Measurements from ENCODE around the gene MINDY2. TPM values are rescaled to one million over a fixed set of nuclear protein-coding genes. Genes with fewer than 3 reads are reported as not detected.
"Not testable (repeated sequence)": the region's sequence is repeated elsewhere in the genome, so short reads cannot be mapped to it uniquely, and the experiment has no call there.

MINDY2 gene
- total RNA-seq, 1 experiment from 2014 or later, result 10.3 TPM

DNA sequence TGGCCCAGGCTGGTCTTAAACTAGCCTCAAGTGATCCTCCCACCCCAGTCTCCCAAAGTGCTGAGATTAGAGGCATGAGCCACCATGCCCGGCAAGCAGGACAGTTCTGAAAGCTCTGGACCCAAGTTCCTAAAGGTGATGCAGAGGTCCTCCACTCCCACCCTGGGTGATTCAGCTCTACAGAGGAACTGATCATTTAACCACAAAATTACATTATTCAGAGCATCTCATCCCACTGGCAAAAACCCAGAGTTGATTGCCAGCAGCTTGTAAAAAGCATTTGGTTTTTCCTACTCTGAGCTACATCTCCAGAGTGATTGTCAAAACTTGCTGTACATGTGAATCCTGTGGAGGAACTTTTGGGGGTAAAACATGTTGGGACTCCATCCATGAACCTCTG lies 102.2 kb downstream of the MINDY2 start:
- in situ Hi-C loops (cut with HindIII; ENCODE audit: low sequenced_read_pairs), result no loop called here
- no peak for DNase-seq (ENCODE audit: low spot score)

GRCh38 chr15:58875343-58875742 lies 104.2 kb downstream of the MINDY2 start:
- DNase-seq (ENCODE audit: low spot score), result no peak
- in situ Hi-C loops (cut with HindIII; ENCODE audit: low sequenced_read_pairs), result no loop called here

GRCh38 chr15:58876306-58877106 lies 105.4 kb downstream of the MINDY2 start:
- in situ Hi-C loops (cut with HindIII; ENCODE audit: low sequenced_read_pairs), result no loop called here
- DNase-seq (ENCODE audit: low spot score), result no peak

DNA sequence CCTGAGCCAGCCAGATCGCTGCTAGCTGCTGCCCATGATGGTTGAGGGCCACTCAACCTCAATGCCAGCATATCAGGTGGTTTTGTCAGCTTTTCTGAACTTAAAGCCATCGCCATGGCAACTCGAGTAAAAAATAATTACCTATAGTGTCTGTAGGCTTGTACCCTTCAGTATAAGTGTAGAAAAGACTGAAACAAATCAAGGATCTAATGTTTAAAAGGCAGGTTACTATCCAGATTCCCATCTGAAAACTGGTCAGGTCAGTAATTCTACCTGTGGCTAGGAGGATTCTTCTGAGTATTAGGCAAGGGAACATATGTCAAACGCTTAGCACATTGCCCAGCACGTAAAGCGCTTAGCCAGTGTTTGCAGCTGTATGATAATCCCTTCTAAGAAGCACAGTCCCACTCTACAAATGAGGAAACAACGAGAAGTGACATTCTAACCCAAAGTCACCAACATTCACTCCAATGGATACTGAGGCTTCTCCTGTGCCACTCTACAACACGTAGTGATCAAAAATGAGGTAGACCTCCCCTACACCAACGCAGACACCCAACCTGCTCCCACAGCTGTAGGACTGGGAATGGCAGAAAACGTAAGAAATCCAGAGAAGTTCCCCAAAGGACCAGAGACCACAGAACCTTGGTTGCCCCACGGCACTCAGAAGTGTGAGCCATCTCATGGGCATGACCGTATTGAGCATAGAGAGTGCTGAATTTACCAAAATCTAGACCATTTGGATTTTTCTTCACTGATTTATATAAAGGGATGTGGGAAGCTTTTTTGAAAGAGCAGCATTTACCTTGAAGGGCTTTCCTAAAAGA lies 107.1 kb downstream of the MINDY2 start:
- no peak for DNase-seq (ENCODE audit: low spot score)
- in situ Hi-C loops (cut with HindIII; ENCODE audit: low sequenced_read_pairs), result no loop called here

DNA sequence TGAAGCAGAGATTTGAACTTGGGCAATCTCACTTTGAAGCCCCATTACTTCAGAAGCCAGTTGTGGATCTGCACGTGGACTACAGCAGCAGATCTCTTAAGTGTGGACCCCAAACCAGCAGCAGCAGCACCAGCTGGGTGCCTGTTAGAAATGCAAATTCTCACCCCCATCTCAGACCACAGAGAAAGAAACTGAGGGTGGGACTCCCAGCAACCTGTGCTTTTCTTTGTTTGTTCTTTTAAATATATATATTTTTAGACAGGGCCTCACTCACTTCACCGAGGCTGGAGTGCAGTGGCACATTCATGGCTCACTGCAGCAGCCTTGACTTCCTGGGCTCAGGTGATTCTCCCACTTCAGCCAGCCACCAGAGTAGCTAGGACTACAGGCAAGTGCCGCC lies 109.2 kb downstream of the MINDY2 start:
- DNase-seq (ENCODE audit: low spot score), result no peak
- in situ Hi-C loops (cut with HindIII; ENCODE audit: low sequenced_read_pairs), result no loop called here

GRCh38 chr15:58882243-58882642 lies 111.1 kb downstream of the MINDY2 start:
- in situ Hi-C loops (cut with HindIII; ENCODE audit: low sequenced_read_pairs), result no loop called here
- DNase-seq (ENCODE audit: low spot score), result no peak

DNA sequence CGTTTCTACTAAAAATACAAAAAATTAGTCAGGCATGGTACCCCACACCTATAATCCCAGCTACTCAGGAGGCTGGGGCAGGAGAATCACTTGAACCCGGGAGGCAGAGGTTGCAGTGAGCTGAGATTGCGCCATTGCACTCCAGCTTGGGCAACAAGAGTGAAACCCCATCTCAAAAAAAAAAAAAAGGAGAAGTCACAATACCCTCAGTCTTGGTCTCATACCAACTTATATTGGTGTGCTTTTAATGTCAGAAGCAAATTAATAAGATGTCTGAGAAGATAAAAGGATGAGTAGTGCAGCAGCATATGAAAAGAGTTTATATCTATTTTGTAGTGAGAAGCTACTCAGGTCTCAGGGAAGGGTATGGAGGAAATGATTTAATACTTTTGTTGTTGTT lies 112.8 kb downstream of the MINDY2 start:
- DNase-seq (ENCODE audit: low spot score); in situ Hi-C loops (cut with HindIII; ENCODE audit: low sequenced_read_pairs): not testable (repeated sequence)

DNA sequence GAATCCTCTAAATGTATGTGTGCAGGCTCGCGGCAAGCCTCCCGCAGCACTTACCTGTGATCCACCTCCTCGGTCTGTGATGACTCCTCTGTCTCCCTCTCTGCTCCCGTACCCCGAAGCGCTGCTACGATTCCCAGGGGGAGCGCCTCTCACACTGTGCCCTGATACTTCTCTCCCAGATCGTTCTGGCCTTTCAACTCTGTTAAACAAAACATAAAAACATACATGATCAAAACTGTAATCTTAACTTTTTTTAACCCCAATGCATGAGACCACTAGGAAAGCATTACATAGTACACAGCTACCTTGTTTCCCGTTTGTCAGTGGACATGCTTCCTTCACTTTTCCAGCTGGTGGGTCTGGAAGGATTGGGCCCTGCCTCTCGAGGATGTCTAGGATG lies 115.8 kb downstream of the MINDY2 start:
- no peak for DNase-seq (ENCODE audit: low spot score)
- in situ Hi-C loops (cut with HindIII; ENCODE audit: low sequenced_read_pairs), result no loop called here

DNA sequence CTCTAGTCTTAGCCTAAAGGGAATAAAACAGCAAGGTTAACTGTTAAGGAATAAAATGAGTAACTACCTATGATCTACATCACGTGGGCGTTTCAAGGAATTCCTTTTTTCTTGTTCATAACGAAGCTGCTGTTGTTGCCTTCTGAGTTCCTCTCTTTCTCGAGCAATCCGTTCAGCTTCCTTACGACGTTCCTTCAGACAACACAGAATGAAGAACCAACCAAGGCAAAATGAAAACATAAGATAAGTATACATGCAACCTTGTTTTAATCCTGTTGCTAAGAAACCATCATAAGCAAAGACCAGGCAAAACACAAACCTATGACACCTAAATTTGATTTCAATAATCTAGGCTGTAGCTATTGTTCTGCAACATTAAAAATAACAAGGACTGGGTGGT lies 118.3 kb downstream of the MINDY2 start:
- DNase-seq (ENCODE audit: low spot score), result no peak
- in situ Hi-C loops (cut with HindIII; ENCODE audit: low sequenced_read_pairs), result no loop called here

DNA sequence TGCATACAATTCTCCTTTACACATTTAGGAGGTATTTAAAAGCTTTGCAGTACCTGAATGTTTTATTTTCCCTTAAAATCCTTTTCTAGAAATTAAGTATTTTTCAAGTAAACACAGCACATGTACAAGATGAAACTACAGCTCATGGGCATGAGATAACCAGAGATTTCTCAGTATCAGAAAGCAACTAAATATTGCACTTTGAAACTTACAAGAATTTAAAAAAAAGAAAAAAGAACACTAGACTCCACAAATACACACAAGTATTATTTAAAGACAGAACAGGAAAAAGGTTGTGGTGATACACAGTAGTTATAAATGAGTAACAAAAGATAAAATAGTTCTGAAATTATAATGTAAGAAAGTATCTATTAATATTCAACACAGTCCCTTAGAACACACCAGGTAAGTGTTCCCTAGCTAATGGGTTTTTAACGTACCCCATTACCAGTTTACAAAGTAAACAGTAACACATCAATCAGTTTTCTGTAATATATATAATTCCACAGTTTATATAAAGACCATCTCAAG lies 127.1 kb downstream of the MINDY2 start:
- in situ Hi-C loops (cut with HindIII; ENCODE audit: low sequenced_read_pairs), result no loop called here
- DNase-seq (ENCODE audit: low spot score), result no peak

DNA sequence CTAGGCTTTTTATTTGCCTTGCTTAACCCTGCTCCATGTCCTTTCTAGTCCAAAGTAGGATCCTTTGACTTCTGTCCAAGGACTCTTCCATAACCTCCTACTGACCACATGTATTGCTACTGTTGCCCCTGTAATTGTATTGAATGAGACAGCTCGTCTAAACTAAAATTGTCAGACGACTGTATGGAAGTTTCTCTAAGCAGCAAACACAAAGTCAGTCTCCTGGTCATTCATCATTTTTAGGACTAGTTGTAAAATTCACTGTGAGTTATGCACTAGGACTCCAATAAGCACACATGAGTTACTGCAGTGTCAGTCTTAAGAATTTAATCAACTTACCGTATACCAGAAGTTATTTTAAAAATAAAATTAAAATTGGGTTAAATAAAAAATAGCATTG lies 129.5 kb downstream of the MINDY2 start:
- in situ Hi-C loops (cut with HindIII; ENCODE audit: low sequenced_read_pairs), result no loop called here
- no peak for DNase-seq (ENCODE audit: low spot score)

DNA sequence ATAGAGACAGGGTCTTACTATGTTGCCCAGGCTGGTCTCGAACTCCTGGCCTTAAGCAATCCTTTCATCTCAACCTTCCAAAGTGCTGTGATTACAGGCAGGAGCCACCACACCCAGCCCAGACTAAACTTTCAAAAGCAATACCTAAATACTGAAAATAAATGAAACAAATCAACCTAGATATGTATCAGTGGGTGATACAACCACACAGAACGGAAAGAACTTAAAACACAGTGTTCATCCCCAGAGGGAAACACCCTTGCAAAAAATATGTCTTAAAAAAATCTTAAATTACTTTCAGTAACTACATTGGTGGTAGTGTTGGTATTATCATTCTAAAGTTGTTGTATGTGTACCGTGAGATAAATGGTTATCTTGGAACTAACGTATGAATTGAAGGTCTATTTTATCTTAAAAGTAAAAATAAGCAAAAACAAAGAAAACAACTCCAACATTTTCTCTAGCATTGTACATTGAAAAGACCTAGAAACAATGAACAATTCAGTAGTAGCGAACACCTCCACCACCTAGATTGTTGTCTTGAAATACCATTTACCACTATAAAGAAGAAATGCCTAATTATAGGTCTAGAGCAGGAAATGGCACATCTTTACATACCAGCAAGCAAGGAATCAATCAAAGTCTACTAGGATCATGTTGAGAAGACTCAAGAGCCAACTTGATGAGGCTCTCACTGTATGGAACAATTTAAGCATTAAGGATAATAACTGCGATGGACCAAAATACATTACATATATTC lies 137.6 kb downstream of the MINDY2 start:
- in situ Hi-C loops (cut with HindIII; ENCODE audit: low sequenced_read_pairs), result no loop called here
- DNase-seq (ENCODE audit: low spot score), result no peak

DNA sequence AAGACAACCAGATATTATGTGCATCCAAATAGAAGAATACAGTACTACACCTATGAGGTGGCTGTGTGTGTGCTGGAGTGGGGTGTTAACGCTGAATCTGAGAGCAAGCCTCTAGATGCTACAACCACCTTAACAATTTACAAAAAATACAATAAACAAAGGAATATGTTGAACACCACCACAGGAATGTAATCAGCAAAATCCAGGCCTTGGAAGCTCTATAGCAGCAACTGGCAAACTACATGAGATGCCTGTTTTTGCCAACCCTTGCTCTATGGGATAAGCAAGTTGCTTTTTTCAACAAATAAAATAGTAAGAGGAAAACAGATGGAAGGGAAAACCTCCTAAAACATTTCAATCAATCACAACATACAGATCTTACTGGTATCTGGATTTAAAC lies 138.5 kb downstream of the MINDY2 start:
- in situ Hi-C loops (cut with HindIII; ENCODE audit: low sequenced_read_pairs), result no loop called here
- DNase-seq (ENCODE audit: low spot score), result no peak

DNA sequence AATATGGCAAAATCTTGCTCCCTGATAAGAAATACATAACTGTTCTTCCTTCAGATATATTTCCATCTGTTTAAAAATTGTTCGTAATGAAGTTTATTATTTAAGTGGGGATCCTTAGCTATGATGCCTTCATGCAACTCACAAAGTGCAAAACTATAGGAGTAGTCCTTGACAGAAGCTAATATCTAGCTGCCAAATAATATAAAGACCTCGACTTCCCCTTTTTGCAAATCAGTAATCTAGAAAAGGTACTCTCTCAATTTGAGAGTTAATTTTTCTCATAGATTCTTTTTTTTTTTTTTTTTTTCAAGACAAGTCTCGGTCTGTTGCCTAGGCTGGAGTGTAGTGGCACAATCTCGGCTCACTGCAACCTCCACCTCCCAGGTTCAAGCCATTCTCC lies 139.4 kb downstream of the MINDY2 start:
- no peak for DNase-seq (ENCODE audit: low spot score)

More for the DNA sequence above, 139.4 kb downstream of the MINDY2 start:
- in situ Hi-C loops (cut with HindIII; ENCODE audit: low sequenced_read_pairs), result no loop called here

Other genes starting within 250 kb of the MINDY2 start
- gene ADAM10, start 21.6 kb upstream of the MINDY2 start, total RNA-seq (2014; rRNA removed; shearing (Covaris generic)), result 60.7 and 117 TPM in 2 replicates
- 30.7 and 53.4 TPM in 2 replicates for gene SLTM, start 162.4 kb downstream of the MINDY2 start, total RNA-seq (2014; rRNA removed; shearing (Covaris generic))
- 4.6 and 8.8 TPM in 2 replicates for gene RNF111, start 216.4 kb downstream of the MINDY2 start, total RNA-seq (2014; rRNA removed; shearing (Covaris generic))